T1000 (cell line): ENCODE data around the gene BRD7.

ENCODE experiments used
- DNase-seq: peaks from one replicate; lab custom pipeline; 2025; ENCODE audit warnings: mixed read lengths; lab: John Stamatoyannopoulos, UW

BRD7 gene

GRCh38 chr16:50368410-50369132 is at the start of gene BRD7:
Gene BRD7, minus strand, starts transcription at chr16:50368988. Its CDS starts 214 bp downstream, at chr16:50368774.
- peak; percentile 37 for DNase-seq

- no peak for DNase-seq
These were observed 47.6 kb upstream of the BRD7 start for GRCh38 chr16:50416388-50416787.

- DNase-seq = no peak
These were observed 45.4 kb upstream of the BRD7 start for GRCh38 chr16:50414152-50414551.

- no peak for DNase-seq
These were observed 42.2 kb upstream of the BRD7 start for GRCh38 chr16:50411034-50411433.

GRCh38 chr16:50408001-50408561 is 39.3 kb upstream of the BRD7 start:
- DNase-seq = no peak

DNA sequence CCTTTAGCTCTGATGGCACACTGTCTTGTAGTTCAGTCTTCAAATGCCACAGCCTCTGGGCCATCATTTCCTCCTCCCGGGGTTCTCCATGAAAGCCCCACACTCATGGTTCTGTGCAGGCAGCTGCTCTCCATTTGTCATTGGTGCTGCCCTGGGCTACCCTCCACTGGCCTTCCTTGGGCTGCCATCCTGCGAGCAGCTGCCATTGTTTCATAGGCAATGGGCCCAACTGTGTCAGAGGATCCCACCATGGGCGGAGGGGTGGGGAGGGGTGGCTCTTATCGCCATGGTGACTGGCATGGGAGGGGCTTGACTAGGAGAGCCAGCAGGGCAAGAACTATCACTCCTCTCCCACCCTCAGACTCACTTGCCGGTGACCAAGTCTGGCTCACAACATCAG is 38.6 kb upstream of the BRD7 start:
- no peak for DNase-seq

DNA sequence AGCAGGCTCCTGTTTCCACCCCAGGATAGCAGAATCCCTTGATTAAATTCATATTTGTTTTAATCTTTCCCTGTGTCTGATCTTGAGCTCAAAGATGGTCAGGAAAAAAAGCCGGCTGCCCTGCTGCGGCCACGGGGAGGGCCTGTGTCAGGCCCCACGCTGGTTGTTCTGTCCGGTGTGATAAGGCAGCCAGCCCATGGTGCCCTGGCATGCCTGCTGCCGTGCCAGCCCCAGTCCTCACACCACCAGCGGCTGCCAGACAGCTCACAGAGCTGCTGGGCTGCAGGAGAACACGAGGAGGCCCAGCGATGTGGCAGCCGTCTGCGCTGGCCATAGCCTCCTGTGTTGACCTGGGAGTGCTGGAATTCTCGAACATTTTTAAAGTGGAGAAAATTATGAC is 34.7 kb upstream of the BRD7 start:
- no peak for DNase-seq

DNA sequence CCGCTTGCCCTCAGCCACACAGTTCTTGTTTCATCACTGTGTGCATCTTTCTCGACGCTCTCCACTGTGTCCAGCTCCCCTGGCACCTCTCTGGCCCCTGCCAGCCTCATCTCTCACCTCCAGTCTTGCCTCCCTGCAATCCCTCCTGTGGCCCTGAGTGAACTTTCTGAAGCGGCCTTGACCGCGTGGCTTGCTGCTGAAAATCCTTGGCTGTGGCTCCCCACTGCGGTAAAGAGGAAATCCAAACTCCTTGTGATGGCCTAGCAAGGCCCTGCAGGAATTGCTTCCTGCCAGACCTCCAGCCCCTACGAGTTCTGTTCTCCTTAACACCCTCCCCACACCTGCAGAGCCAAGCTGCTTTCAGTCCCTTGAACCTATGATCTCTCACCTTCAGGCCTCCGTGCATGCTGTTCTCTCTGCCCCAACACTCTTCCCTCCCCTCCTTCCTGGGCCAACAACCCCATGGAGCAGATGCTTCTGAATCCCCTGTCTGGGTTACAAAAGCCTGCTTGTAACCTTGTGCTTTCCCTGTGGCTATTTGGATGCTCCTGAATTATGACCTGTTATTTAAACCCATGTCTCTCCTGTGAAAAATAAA is 33.6 kb upstream of the BRD7 start:
- DNase-seq = no peak

GRCh38 chr16:50401355-50401754 is 32.6 kb upstream of the BRD7 start:
- DNase-seq = no peak

- DNase-seq = no peak
These were observed 32.2 kb upstream of the BRD7 start for GRCh38 chr16:50400967-50401348.

GRCh38 chr16:50400312-50400966 is 31.7 kb upstream of the BRD7 start:
- DNase-seq = no peak

DNA sequence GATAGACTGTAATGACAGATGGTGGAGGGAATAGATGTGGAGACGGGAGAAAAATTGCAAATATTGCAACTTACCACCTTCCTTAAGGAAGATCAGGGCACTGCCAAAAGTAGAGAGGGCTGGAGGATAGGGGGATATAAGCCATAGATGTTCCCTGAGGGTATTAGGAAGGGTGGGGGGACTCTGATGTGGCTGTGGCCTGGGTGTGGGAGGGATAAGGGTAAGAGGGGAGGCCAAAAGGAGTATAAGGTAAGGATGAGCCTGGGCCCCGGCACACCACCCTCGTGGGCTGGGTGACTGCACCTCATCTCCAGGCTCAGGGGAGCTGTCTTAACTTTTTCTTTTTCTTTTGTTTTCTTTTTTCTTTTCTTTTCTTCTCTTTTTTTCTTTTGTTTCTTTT is 30.6 kb upstream of the BRD7 start:
- DNase-seq = no peak

DNA sequence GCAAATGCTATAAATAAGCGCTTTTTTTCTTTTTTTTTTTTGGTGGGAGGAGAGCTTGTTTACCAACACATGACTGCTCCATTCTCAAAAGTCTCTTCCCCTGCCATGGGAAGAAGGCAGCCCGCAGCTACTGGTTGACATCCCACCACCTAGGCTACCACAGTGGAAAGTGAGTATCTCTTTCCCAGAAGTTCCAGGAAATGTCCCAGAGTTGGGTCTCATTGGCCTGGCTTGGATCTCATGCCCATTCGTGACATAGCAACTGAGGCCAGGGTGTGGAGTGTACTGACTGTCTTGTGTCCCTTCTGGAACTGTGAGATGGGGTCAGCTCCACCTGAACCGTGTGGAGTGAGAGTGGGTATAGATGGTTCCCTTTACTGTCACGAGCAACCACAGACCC is 29.5 kb upstream of the BRD7 start:
- no peak for DNase-seq

DNA sequence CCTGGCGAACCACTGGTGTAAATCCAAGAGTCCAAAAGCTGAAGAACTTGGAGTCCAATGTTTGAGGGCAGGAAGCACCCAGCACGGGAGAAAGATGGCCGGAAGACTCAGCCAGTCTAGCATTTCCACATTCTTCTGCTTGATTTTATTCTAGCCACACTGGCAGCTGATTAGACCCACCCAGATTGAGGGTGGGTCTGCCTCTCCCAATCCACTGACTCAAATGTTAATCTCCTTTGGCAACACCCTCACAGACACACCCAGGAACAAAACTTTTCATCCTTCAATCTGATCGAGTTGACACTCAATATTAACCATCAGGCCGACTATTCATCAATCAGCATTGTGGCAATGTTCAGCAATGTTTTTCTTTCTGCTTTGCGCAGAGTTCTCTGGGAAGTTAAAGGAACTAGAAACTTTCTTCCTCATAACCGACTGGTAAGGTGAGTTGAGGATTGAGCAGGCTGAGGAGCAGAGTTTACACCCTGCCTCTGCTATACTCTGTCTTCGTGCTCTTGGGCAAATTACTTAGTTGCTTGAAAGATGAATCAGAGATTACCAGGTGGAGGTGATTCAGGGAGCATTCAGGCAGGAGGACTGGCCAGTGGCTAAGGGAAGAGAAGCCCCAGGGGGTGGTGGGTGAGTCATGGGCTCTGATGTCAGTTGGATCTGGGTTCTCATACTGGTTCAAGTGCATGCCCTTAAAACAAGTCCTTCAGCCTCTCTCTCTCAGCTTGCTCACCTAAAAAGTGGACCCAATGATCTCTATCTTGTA is 28.2 kb upstream of the BRD7 start:
- DNase-seq = peak; percentile 11

DNA sequence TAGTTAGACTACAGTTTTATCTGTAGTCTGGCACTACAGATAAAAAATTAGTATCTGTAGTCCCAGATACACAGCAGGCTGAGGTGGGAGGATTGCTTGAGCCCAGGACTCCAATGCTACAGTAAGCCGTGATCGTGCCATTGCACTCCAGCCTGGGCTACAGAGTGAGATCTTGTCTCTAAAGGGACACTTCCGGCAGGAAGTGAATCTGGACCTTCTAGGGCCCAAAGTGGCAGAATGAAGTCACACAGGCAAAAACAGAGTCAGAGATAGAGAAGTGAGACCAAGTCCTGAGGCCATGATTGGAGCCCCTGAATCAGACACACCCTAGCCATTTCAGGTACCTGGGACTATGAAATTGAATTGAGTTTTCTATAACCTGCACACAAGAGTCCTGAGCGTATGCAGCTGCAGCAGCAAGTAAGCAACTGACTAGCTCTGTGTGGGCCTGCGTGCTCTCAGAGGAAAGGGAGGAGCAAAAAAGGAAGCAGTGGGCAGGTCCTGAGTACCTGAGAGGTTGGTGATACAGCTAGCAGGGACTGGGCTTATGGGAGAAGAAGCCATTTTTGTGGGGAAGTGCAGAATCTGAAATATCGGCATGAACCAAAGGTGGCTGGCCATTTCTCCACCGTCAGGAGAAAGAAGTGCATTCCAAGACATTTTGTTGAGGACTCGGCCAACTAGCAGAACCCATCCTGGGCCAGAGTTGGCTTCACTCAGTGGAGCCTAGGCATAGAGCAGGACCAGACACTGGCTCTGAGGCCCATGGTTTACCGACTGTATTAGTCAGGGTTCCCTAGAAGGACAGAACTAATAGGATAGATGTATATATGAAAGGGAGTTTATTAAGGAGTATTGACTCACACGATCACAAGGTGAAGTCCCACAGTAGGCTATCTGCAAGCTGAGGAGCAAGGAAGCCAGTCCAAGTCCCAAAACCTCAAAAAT is 27.2 kb upstream of the BRD7 start:
- no peak for DNase-seq

DNA sequence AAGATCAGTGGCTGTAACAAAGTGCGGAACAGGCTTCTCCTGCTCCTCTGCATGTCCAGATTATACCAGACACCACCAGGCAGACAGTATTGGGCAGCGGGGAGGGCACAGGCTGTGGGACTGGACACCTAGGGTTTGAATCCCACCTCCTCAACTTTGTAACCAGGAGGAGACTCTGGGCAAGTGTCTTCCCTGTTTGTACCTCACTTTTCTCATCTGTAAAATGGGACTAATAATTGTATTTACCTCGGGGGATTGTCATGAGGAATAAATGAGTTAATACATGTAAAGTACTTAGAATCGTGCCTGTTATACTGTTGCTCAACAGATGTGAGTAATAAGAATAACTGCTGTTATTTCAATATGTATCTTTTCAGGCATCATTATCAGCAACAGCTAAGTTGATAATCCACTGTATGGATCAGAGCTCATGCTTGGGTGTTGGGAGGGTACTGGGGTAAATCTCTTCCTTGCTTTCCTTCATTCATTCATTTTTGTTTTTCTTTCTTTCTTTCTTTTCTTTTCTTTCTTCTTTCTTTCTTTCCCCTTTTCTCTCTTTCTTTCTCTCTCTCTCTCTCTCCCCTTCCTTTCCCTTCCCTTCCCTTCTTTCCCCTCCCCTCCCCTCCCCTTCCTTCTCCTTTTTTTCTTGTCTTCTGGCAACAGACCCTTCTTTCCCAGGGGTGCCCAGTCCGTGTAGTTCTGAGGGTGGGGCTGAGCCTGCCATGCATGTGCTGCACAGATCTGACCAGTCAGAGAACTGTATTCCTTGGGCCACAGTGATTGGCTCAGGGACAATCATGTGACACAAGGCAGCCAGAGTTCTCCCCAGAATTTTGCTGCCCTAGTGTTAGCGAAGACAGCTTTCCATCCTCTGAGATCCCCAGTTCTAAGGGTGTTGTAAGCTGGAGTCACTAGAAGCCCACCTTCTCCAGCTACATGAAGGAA is 25.3 kb upstream of the BRD7 start:
- DNase-seq = no peak

- no peak for DNase-seq
These were observed 24.6 kb upstream of the BRD7 start for GRCh38 chr16:50393416-50393815.

DNA sequence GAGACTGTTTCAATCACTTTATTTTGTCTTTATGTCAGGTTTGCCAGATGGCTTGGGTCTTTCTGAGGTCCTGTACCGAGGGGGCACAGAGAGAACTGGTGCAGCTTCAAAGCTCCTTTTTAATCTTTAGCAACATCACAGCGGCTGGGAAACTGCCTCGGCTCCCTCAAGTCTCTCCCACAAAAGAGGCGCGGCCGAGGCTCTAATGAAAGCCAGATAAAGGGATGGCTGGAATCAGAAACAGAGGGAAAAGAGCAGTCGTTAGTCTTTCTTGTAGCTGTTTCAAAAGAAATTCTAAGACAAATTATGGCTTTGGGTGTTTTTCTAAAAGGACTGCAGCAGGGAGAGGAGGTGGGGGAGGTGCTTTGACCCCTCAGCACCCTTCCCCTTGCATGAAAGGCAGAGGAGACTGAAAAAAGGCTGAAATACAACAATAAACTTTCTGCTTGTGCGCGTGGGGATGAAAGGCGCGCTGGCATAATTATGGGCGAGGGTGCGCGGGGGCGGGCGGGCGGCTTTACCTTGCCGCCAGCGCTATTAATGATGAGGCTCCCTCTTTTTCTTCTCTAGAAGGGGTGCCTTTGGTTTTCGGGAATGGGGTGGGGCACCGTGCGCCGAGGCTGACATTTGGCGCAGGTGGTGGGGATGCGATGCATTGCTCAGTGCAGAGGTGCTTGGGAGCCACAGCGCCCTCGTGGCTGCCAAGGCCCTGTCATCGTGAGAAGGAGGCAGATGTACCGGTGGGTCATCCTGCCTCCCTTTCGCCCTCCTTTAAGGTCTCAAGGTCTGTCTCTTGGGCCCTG is 22.3 kb upstream of the BRD7 start:
- DNase-seq = no peak

- DNase-seq = no peak
These were observed 21.6 kb upstream of the BRD7 start for GRCh38 chr16:50390371-50390771.
